Smooth muscle cell of the umbilical artery (primary cell): ENCODE measurements around the gene OLFM4. TPM values are rescaled to one million over a fixed set of nuclear protein-coding genes. Genes with fewer than 3 reads are reported as not detected.

ENCODE experiments used
- total RNA-seq: library from RNA; depleted of rRNA; stranded (reverse); fragments of >200 nt; gene quantifications from 2 replicates; pipeline ENCODE4 v1.2.3, GENCODE V29; 2014

Gene OLFM4
- not detected in 2 replicates for total RNA-seq

DNA sequence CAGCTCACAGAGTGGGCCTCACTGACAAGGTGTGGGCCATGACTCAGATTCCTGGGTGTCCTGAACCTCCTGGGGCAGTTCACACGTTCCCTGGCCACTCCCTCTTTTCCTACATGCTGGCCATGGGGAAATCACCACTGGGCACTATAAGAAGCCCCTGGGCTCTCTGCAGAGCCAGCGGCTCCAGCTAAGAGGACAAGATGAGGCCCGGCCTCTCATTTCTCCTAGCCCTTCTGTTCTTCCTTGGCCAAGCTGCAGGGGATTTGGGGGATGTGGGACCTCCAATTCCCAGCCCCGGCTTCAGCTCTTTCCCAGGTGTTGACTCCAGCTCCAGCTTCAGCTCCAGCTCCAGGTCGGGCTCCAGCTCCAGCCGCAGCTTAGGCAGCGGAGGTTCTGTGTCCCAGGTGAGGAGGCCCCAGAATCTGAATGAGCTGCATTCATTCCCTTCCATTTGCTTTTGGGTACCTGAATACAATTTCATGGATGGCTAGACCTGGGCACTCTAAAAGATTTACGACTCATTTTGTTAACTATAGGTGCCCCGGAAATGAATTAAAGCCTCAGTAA is at the start of gene OLFM4:
TSS of gene OLFM4 (plus strand) at position 177 of the 567 bp plus-strand sequence. CDS start at position 201, 24 bp downstream.

Other genes with a start within 250 kb of the OLFM4 start
- gene PCDH8, start 180.2 kb upstream of the OLFM4 start, total RNA-seq: not detected in 2 replicates